IMR-90 (cell line): ENCODE results near the gene CMIP. TPM values are rescaled to one million over a fixed set of nuclear protein-coding genes. Genes with fewer than 3 reads are reported as not detected.

Experiments used
- ATAC-seq: fragments of 200-7000 bp; cut with Tn5 transposase; 2 replicates; pipeline ENCODE4 v1.9.1; 2020; ENCODE audit warnings: low read depth, mild to moderate bottlenecking, moderate library complexity
- BruUV-seq: library from RNA; stranded (reverse); fragments of 400-500 nt; replicated peaks from 2 replicates; lab custom pipeline; 2021; lab: Mats Ljungman, UMichigan
- CTCF ChIA-PET: fragments of 300-600 bp; formaldehyde crosslinking; extraction: SDS; loops from one replicate; lab custom pipeline; 2021; ENCODE audit warnings: antibody characterized with exemption; lab: Yijun Ruan, JAX
- POLR2A ChIA-PET: fragments of 300-600 bp; sonication (Branson Sonifier 250); formaldehyde crosslinking; loops from one replicate; lab custom pipeline; 2022; ENCODE audit warnings: antibody characterized with exemption; ENCODE audit not compliant: unreplicated experiment; lab: Charles Lee
- DNase-seq: peaks from one replicate; pipeline ENCODE4 v3.0.0; 2013
- H2AFZ ChIP-seq: replicated peaks from 2 replicates; pipeline ENCODE3; 2013; ENCODE audit warnings: low read length, mild to moderate bottlenecking; ENCODE audit not compliant: poor library complexity
- H2AK5ac ChIP-seq: 2 replicates; pipeline ENCODE4 v1.6.1; 2013; ENCODE audit warnings: low read depth, low read length, inconsistent platforms
- H2AK9ac ChIP-seq: replicated peaks from 2 replicates; pipeline ENCODE3; 2013; ENCODE audit warnings: mild to moderate bottlenecking, low read depth, low read length, moderate library complexity; ENCODE audit not compliant: poor library complexity
- H2BK120ac ChIP-seq: 2 replicates; pipeline ENCODE4 v1.6.1; 2013; ENCODE audit warnings: low read depth, low read length, inconsistent platforms
- H2BK15ac ChIP-seq: 3 replicates; pipeline ENCODE4 v1.6.1; 2013; ENCODE audit warnings: low read depth, low read length, inconsistent platforms
- H2BK20ac ChIP-seq: 2 replicates; pipeline ENCODE4 v1.6.1; 2013; ENCODE audit warnings: low read depth, mild to moderate bottlenecking, inconsistent platforms, low read length, moderate library complexity
- H2BK5ac ChIP-seq: 2 replicates; pipeline ENCODE4 v1.6.1; 2013; ENCODE audit warnings: mild to moderate bottlenecking, low read depth, low read length, inconsistent platforms; ENCODE audit not compliant: poor library complexity, severe bottlenecking
- H3K14ac ChIP-seq: replicated peaks from 2 replicates; pipeline ENCODE4 v1.6.1; 2013; ENCODE audit warnings: low read depth, low read length, inconsistent platforms
- H3K18ac ChIP-seq: 2 replicates; pipeline ENCODE4 v1.6.1; 2013; ENCODE audit warnings: low read depth, low read length, control low read depth
- H3K23ac ChIP-seq: 2 replicates; pipeline ENCODE4 v1.6.1; 2013; ENCODE audit warnings: low read depth, low read length, inconsistent platforms
- H3K27ac ChIP-seq: 2 replicates; pipeline ENCODE4 v1.5.1; 2013; ENCODE audit warnings: mild to moderate bottlenecking, control low read depth, low read length; ENCODE audit not compliant: insufficient read depth
- H3K27me3 ChIP-seq: 2 replicates; pipeline ENCODE4 v1.6.1; 2013; ENCODE audit warnings: low read length; ENCODE audit not compliant: control insufficient read depth, insufficient read depth
- H3K36me3 ChIP-seq: 2 replicates; pipeline ENCODE4 v1.6.1; 2013; ENCODE audit warnings: low read length, mixed read lengths; ENCODE audit not compliant: control insufficient read depth, insufficient read depth
- H3K4ac ChIP-seq: 2 replicates; pipeline ENCODE4 v1.6.1; 2013; ENCODE audit warnings: low read depth, low read length, inconsistent platforms
- H3K4me1 ChIP-seq: 2 replicates; pipeline ENCODE4 v1.6.1; 2013; ENCODE audit warnings: low read length, mixed read lengths; ENCODE audit not compliant: control insufficient read depth, insufficient read depth
- H3K4me2 ChIP-seq: 2 replicates; pipeline ENCODE4 v1.6.1; 2013; ENCODE audit warnings: low read depth, mild to moderate bottlenecking, control low read depth, low read length, moderate library complexity
- H3K4me3 ChIP-seq: 2 replicates; pipeline ENCODE4 v1.5.1; 2013; ENCODE audit warnings: low read depth, mild to moderate bottlenecking, control low read depth, low read length, moderate library complexity; ENCODE audit not compliant: insufficient read depth
- H3K56ac ChIP-seq: 2 replicates; pipeline ENCODE4 v1.6.1; 2013; ENCODE audit warnings: low read length, inconsistent platforms; ENCODE audit not compliant: insufficient read depth; ENCODE audit errors: extremely low read depth
- H3K79me1 ChIP-seq, 2 experiments: 2 replicates each; pipeline ENCODE4 v1.6.1; 2013; ENCODE audit warnings: low read length in 2 of 2, inconsistent platforms in 1 of 2, low read depth in 1 of 2
- H3K9ac ChIP-seq: 2 replicates; pipeline ENCODE4 v1.6.1; 2013; ENCODE audit warnings: low read depth, low read length, control low read depth
- H3K9me1 ChIP-seq: 2 replicates; pipeline ENCODE4 v1.6.1; 2013; ENCODE audit warnings: low read length, inconsistent platforms; ENCODE audit not compliant: insufficient read depth
- H3K9me3 ChIP-seq: 2 replicates; pipeline ENCODE4 v1.6.1; 2013; ENCODE audit warnings: low read length; ENCODE audit not compliant: control insufficient read depth, insufficient read depth
- H4K20me1 ChIP-seq: 2 replicates; pipeline ENCODE4 v1.6.1; 2013; ENCODE audit warnings: low read length, inconsistent platforms; ENCODE audit not compliant: insufficient read depth
- H4K5ac ChIP-seq: 2 replicates; pipeline ENCODE4 v1.6.1; 2013; ENCODE audit warnings: mild to moderate bottlenecking, low read depth, low read length, control low read depth
- H4K8ac ChIP-seq, 2 experiments: 2 replicates each; pipeline ENCODE4 v1.6.1; 2013; ENCODE audit warnings: low read depth in 2 of 2, low read length in 2 of 2, control low read depth in 1 of 2, inconsistent platforms in 1 of 2
- H4K91ac ChIP-seq: 2 replicates; pipeline ENCODE4 v1.6.1; 2013; ENCODE audit warnings: low read depth, low read length, inconsistent platforms; ENCODE audit not compliant: insufficient read depth
- BHLHE40 ChIP-seq: fragments of 150-350 bp; IDR thresholded peaks from 2 replicates; pipeline ENCODE4 v1.6.1; 2016; ENCODE audit warnings: mild to moderate bottlenecking, low read depth, low read length
- CEBPB ChIP-seq: IDR thresholded peaks from 2 replicates; pipeline ENCODE4 v1.6.1; 2012; ENCODE audit warnings: low read depth, low read length, improper control_type of control experiment
- CHD1 ChIP-seq: IDR thresholded peaks from 2 replicates; pipeline ENCODE4 v1.6.1; 2012; ENCODE audit warnings: low read depth, low read length, improper control_type of control experiment
- ELK1 ChIP-seq: fragments of 150-350 bp; IDR thresholded peaks from 2 replicates; pipeline ENCODE4 v1.6.1; 2016; ENCODE audit warnings: low read depth, mild to moderate bottlenecking, low read length, moderate library complexity, borderline replicate concordance
- FOS ChIP-seq: fragments of 150-350 bp; IDR thresholded peaks from 2 replicates; pipeline ENCODE4 v1.6.1; 2016; ENCODE audit warnings: low read depth, low read length
- MAFK ChIP-seq: IDR thresholded peaks from 2 replicates; pipeline ENCODE4 v1.6.1; 2012; ENCODE audit warnings: low read depth, low read length, improper control_type of control experiment
- MAZ ChIP-seq: IDR thresholded peaks from 2 replicates; pipeline ENCODE4 v1.6.1; 2012; ENCODE audit warnings: low read depth, mild to moderate bottlenecking, low read length, improper control_type of control experiment, moderate library complexity, borderline replicate concordance
- NFE2L2 ChIP-seq: fragments of 150-350 bp; IDR thresholded peaks from 2 replicates; pipeline ENCODE4 v1.6.1; 2016; ENCODE audit warnings: low read depth, mild to moderate bottlenecking, low read length
- POLR2A ChIP-seq: IDR thresholded peaks from 2 replicates; pipeline ENCODE4 v1.6.1; 2012; ENCODE audit warnings: mild to moderate bottlenecking, low read depth, low read length
- RAD21 ChIP-seq: IDR thresholded peaks from 2 replicates; pipeline ENCODE4 v1.6.1; 2012; ENCODE audit warnings: low read length, improper control_type of control experiment
- RCOR1 ChIP-seq: IDR thresholded peaks from 2 replicates; pipeline ENCODE4 v1.6.1; 2012; ENCODE audit warnings: mild to moderate bottlenecking, low read length, improper control_type of control experiment; ENCODE audit not compliant: insufficient replicate concordance
- RFX5 ChIP-seq: IDR thresholded peaks from 2 replicates; pipeline ENCODE4 v1.8.0; 2012; ENCODE audit warnings: low read depth, mild to moderate bottlenecking, low read length, moderate library complexity
- SMC3 ChIP-seq: fragments of 150-350 bp; IDR thresholded peaks from 2 replicates; pipeline ENCODE4 v1.6.1; 2016; ENCODE audit warnings: low read depth, mild to moderate bottlenecking, antibody characterized with exemption, low read length, moderate library complexity
- USF2 ChIP-seq: fragments of 150-350 bp; IDR thresholded peaks from 2 replicates; pipeline ENCODE4 v1.6.1; 2017; ENCODE audit warnings: mild to moderate bottlenecking, antibody characterized with exemption, low read length, low read depth
- WGBS, 2 experiments: methylation state at CpG; one replicate each; pipeline versions ENCODE4 v1.1.5 to v1.1.7; 2013; ENCODE audit warnings: missing lambda C conversion rate in 2 of 2; ENCODE audit not compliant: insufficient read length in 1 of 2; ENCODE audit errors: extremely low coverage in 2 of 2; 5-methylcytosine and 5-hydroxymethylcytosine counted together
- dilution Hi-C: fragments of 300-500 bp; cut with HindIII; formaldehyde crosslinking; loops from one replicate; pipeline ENCODE4 v1.14.3; 2018; ENCODE audit warnings: low sequenced_read_pairs; ENCODE audit not compliant: unreplicated experiment
- in situ Hi-C: fragments of 300-500 bp; cut with MboI; formaldehyde crosslinking; loops from 3 replicates; pipeline ENCODE4 v1.14.3; 2019; ENCODE audit warnings: low sequenced_read_pairs, inconsistent platforms, mixed read lengths
- intact Hi-C: fragments of 100-400 bp; cut with micrococcal nuclease; formaldehyde crosslinking; loops from 2 replicates; pipeline ENCODE4 v1.10.0; 2022
- polyA plus RNA-seq, 3 experiments: library from polyadenylated mRNA; depleted of rRNA; stranded (reverse); fragments of >200 nt; gene quantifications; 2 replicates each; pipeline ENCODE4 v1.2.3, GENCODE V29; 2012; ENCODE audit warnings: low replicate concordance in 1 of 3
- total RNA-seq: library from RNA; depleted of rRNA; stranded (reverse); fragments of >200 nt; gene quantifications from 2 replicates; pipeline ENCODE4 v1.2.3, GENCODE V29; 2012
- TF ChIP-seq, protein P1 (sequence below): conservative IDR thresholded peaks from 2 replicates; pipeline ENCODE4 v1.5.1; 2012; ENCODE audit warnings: mild to moderate bottlenecking, low read depth, low read length, improper control_type of control experiment

The CMIP gene
- total and polyA plus RNA-seq, 2 of the 4 experiments (the other 2 are of a cell fraction): 3.2 to 11.6 TPM

- 100% methylated on average over 1 of the region's 5 CpGs; no CpG with 5 or more reads in 1 of the 2 experiments for WGBS, 2 experiments
- POLR2A ChIA-PET: no interaction called here
Measured at GRCh38 chr16:81417210-81417609, 27.4 kb upstream of the CMIP start.

More at GRCh38 chr16:81417210-81417609, 27.4 kb upstream of the CMIP start:
- Histone ChIP-seq H2BK5ac (no peak overlapping the region), H4K5ac (no peak overlapping the region), H2AK5ac (no peak overlapping the region), H3K9me1 (no peaks in the 10 kb centered on the region), H3K27ac (no peak overlapping the region), H3K4me3 (no peak overlapping the region), H3K23ac (no peak overlapping the region), H4K91ac (no peak overlapping the region), H2BK120ac (no peak overlapping the region), H3K27me3 (peaks cover 2% of the 10 kb centered on the region; the same call in 1 of the 2 replicates), H3K9ac (no peak overlapping the region), H4K8ac (no peak overlapping the region), H3K56ac (no peak overlapping the region), H3K79me1 (no peaks in the 10 kb centered on the region), H3K4ac (no peak overlapping the region), H3K4me1 (no peaks in the 10 kb centered on the region), H3K9me3 (peaks cover 3% of the 10 kb centered on the region; the same call in 1 of the 2 replicates), H4K20me1 (no peaks in the 10 kb centered on the region), H3K36me3 (no peaks in the 10 kb centered on the region), H2BK20ac (no peak overlapping the region), H3K4me2 (no peak overlapping the region), H2AK9ac (no peak overlapping the region), H3K14ac (no peak overlapping the region), H2AFZ (no peak overlapping the region), H2BK15ac (no peak overlapping the region), H3K18ac (no peak overlapping the region)
- dilution Hi-C loops: no loop called here
- intact Hi-C loops: no loop called here
- CTCF ChIA-PET: no interaction called here
- no peak for DNase-seq
- in situ Hi-C loops: no loop called here
- BruUV-seq: no TSS peak
- TF ChIP-seq POLR2A (no peak), CHD1 (no peak), RCOR1 (no peak), MAFK (no peak), USF2 (no peak), BHLHE40 (no peak), ELK1 (no peak), RAD21 (no peak), FOS (no peak), RFX5 (no peak), SMC3 (no peak), CEBPB (no peak), MAZ (no peak), NFE2L2 (no peak)
- TF ChIP-seq, protein P1, sequence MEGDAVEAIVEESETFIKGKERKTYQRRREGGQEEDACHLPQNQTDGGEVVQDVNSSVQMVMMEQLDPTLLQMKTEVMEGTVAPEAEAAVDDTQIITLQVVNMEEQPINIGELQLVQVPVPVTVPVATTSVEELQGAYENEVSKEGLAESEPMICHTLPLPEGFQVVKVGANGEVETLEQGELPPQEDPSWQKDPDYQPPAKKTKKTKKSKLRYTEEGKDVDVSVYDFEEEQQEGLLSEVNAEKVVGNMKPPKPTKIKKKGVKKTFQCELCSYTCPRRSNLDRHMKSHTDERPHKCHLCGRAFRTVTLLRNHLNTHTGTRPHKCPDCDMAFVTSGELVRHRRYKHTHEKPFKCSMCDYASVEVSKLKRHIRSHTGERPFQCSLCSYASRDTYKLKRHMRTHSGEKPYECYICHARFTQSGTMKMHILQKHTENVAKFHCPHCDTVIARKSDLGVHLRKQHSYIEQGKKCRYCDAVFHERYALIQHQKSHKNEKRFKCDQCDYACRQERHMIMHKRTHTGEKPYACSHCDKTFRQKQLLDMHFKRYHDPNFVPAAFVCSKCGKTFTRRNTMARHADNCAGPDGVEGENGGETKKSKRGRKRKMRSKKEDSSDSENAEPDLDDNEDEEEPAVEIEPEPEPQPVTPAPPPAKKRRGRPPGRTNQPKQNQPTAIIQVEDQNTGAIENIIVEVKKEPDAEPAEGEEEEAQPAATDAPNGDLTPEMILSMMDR: no peak
- ATAC-seq: no peak
